Esophagus squamous epithelium (tissue), 4 donors: ENCODE results near the gene HPN.

Experiments used
- POLR2A ChIP-seq, 4 donors: fragments of 450-650 bp; IDR thresholded peaks; one replicate each; pipeline ENCODE4 v1.6.1; 2017; ENCODE audit warnings: antibody characterized with exemption in 4 of 4, mild to moderate bottlenecking in 4 of 4, moderate library complexity in 3 of 4
- TF ChIP-seq, protein P1 (sequence below), 6 experiments: fragments of 450-650 bp in 4 of 6; fragments of 200-600 bp in 2 of 6; sonication (generic) in 2 of 6; IDR thresholded peaks; one replicate each; pipeline ENCODE4 v1.5.1; 2016 to 2019; ENCODE audit warnings: antibody characterized with exemption in 6 of 6, mild to moderate bottlenecking in 4 of 6, moderate library complexity in 4 of 6

DNA sequence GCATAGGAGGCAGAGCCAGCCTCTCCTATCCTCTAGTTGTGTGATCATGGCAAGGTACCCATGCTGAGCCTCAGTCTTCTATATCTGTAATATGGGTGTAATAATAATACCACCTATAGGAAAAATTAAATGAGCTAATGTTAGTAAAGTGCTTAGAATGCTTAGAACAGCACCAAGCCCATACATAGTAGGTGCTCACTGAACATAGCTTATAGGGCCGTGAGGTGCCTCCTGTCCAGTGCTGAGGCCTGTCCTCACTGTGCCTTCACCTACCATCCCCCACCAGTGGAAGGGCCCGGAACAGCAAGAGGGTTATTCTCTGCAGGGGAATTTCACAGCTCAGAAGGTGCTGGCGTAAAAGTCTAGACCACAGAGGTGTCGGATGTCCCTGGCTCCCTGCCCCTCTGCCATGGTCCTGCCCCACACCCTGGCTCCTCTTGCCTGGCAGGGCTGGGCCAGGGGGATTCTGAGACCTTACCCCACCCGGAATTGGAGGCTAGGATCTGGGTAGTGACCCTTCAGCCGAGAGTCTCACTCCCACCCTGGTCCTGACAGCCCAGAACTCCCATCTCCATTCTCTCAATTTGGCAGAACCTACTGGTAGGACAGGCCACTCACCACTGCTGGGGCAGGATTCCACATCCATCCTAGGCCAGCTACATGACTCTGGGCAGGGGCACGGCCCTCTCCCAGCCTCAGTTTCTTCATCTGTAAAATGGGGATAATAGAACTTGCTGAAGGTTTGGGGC is 13.5 kb upstream of the HPN start:
- TF ChIP-seq, protein P1, sequence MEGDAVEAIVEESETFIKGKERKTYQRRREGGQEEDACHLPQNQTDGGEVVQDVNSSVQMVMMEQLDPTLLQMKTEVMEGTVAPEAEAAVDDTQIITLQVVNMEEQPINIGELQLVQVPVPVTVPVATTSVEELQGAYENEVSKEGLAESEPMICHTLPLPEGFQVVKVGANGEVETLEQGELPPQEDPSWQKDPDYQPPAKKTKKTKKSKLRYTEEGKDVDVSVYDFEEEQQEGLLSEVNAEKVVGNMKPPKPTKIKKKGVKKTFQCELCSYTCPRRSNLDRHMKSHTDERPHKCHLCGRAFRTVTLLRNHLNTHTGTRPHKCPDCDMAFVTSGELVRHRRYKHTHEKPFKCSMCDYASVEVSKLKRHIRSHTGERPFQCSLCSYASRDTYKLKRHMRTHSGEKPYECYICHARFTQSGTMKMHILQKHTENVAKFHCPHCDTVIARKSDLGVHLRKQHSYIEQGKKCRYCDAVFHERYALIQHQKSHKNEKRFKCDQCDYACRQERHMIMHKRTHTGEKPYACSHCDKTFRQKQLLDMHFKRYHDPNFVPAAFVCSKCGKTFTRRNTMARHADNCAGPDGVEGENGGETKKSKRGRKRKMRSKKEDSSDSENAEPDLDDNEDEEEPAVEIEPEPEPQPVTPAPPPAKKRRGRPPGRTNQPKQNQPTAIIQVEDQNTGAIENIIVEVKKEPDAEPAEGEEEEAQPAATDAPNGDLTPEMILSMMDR (IDR thresholded peaks at IDR 0.05), result no peak
- no peak for TF ChIP-seq POLR2A (IDR thresholded peaks at IDR 0.05)
